ENCODE data around the gene PSMD1.
A peak's percentile ranks its signal among the peaks of the same experiment; 100 is the strongest.
"Not testable (repeated sequence)": the region's sequence is repeated elsewhere in the genome, so short reads cannot be mapped to it uniquely, and the experiment has no call there.

The PSMD1 gene

GRCh38 chr2:231181860-231182512, 125.3 kb downstream of the PSMD1 start:
- peak; percentile 66 for DNase-seq (ENCODE audit: low spot score)
- peak; percentile 80 for FAIRE-seq

- DNase-seq (ENCODE audit: low spot score) (no peak), FAIRE-seq (no peak)
These were observed 125.8 kb downstream of the PSMD1 start for GRCh38 chr2:231182513-231182899.

GRCh38 chr2:231183851-231184250, 127.2 kb downstream of the PSMD1 start:
- FAIRE-seq (no peak), DNase-seq (ENCODE audit: low spot score) (no peak)

DNA sequence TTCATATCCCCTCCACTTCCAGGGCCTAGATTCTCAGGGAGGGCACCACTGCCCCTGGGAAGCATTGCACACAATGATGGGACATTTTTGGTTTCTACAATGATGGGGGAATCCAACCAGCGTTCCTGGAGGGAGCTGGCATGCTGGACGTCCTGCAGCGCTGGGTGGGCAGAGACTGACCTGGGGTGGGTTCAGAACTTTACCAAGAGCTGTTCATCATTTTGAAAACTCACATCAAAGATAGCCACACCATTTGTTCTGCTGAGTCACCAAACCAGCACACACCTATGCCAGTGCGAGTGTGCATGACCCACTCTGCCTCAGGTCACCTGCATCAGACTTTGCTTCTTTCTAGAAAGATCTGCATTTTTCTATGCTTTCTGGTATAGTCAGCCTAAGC, 127.7 kb downstream of the PSMD1 start:
- no peak for FAIRE-seq
- no peak for DNase-seq (ENCODE audit: low spot score)

- FAIRE-seq (no peak), DNase-seq (ENCODE audit: low spot score) (no peak)
These were observed 128.5 kb downstream of the PSMD1 start for GRCh38 chr2:231185050-231185725.

- no peak for FAIRE-seq
These were observed 129.2 kb downstream of the PSMD1 start for GRCh38 chr2:231185886-231186285.

DNA sequence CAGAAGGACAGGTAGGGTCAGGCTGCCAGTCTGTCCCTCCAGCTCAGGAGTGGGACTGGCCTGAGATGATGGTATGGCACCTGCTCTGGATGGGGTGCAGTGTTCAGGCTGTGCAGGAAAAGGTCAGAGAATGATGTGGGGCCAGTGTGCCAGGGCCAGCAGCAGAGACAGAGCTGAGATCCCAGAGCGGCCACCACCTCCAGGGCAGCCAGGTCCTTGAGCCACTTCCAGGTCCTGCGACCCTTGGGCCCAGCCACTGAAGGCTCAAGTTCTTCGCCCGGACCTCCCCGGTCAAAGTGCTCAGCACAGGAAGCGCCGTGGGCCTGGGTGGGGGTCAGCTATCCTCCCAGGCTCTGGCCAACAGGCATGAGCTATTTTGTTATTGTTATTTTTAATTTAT, 129.7 kb downstream of the PSMD1 start:
- FAIRE-seq (no peak), DNase-seq (ENCODE audit: low spot score) (no peak)

More at GRCh38 chr2:231185886-231186285, 129.2 kb downstream of the PSMD1 start:
- DNase-seq (ENCODE audit: low spot score), result no peak

GRCh38 chr2:231187736-231188505, 131.3 kb downstream of the PSMD1 start:
- FAIRE-seq, result no peak
- DNase-seq (ENCODE audit: low spot score), result no peak

DNA sequence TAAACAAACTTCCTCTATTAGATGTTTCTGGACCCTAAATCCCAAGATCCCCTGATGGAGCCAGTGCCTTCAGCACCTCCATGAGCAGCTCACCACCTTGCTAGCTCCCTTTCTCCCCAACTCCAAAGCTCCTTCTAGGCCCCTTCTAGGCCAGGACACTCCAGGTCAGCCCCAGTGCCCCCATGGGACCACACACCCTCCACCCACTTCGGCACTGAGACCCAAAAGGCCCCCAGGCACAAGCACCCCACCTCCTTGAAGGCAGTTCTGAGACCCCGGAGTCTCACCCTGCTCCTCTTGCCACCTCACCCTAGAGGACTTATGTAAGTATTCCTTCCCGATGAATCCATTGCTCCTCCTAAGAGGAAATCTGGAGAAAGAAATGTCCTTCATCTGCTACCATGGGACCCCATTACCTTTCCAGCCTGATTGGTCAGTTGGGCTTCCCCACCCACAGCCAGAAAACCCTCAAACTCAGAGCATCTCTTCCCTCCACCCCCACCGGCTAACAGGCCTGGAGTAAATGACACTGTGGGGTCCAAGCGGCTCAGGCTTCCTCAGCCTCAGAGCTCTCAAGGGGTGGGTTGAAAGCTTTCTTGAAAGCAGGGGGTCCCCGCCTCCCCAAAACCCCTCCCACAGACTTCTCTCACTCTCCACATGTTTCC, 132.0 kb downstream of the PSMD1 start:
- DNase-seq (ENCODE audit: low spot score), result no peak
- FAIRE-seq, result no peak

DNA sequence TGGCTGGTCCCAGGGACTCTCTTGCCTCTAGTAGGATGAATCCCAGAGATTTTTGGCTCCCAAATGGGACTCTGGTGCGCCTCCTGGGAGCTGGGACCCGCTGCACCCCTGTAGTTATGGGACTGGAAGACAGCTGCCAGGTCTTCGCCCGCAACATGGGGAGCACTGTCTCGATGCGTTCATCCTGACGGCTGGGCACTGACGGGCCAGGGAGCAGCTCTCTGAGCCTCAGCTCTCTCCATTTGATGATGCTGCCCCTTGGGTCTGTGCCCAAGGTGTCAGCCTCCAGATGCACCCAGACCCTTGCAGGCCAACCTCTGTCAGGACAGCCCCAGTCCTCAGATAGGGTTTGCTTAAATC, 132.5 kb downstream of the PSMD1 start:
- FAIRE-seq, result no peak
- no peak for DNase-seq (ENCODE audit: low spot score)

GRCh38 chr2:231189571-231190495, 133.2 kb downstream of the PSMD1 start:
- DNase-seq (ENCODE audit: low spot score), result no peak
- FAIRE-seq, result no peak

GRCh38 chr2:231190531-231191197, 134.0 kb downstream of the PSMD1 start:
- no peak for FAIRE-seq
- DNase-seq (ENCODE audit: low spot score), result no peak

DNA sequence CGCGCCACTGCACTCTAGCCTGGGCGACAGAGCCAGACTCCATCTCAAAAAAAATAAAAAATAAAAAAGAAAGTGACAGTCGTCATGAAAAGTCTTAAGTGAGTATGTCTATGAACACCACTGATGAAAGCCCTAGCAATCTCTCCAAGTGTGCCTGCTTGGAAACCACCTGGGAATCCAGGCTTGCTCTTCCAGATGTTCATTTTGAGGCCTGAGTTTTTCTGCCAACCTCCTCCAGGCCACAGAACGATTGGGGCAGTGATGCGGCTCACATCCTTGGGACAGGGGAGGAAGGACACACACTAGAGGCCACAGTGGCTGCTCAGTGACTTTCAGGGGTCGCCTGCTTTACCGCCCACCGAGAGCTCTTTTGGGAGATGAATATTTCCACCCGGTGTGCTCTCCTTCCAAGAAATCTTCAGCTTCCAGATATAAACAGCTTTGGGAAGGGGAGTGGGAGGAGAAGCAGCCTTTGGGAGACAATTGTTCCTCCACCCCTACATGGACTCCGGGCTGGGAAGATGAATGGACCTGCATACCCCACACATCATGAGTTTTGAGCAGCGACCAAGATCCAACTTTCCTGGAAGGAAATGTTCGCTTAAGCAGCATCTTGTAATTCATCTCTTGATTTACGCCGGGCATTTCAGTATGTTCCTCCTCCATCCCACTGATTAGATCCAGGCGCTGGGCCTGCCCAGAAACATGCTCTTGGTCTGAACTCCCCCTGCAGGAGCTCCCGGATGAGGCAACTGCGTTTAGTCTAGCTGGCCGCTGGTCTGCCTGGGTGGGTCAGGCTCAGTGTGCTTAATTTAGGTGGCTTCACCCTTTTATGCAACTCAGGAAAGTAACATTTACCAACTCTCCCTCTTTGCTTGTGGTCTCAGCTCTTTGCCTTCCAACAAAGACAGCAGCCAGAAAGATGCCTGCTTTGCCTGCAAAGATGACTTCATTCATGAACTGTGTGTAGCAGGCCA, 135.5 kb downstream of the PSMD1 start:
- no peak for DNase-seq (ENCODE audit: low spot score)
- no peak for FAIRE-seq

DNA sequence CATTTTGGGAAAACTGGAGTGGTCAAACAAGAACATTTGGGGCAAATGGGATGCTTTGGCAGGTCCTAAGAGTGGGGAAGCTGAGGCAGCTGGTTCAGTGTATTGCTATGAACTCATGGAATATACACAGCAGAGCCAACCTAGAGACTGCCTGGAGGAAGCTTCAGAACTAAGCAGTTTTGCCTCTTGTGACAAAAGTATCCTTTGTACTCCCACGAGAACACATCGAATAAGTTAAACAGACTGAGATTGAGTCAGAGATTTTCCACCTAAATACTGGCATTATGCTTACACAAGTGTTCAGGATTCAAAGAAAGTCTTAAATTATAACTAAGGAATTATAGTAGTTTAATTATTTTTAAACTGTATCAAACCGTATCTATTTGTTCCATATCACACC, 136.5 kb downstream of the PSMD1 start:
- DNase-seq (ENCODE audit: low spot score) (no peak), FAIRE-seq (no peak)

GRCh38 chr2:231196592-231196991, 139.9 kb downstream of the PSMD1 start:
- DNase-seq (ENCODE audit: low spot score) (no peak), FAIRE-seq (no peak)

GRCh38 chr2:231197196-231197595, 140.5 kb downstream of the PSMD1 start:
- not testable (repeated sequence) for FAIRE-seq; DNase-seq (ENCODE audit: low spot score)

- FAIRE-seq (no peak), DNase-seq (ENCODE audit: low spot score) (no peak)
These were observed 141.1 kb downstream of the PSMD1 start for GRCh38 chr2:231197706-231198290.

DNA sequence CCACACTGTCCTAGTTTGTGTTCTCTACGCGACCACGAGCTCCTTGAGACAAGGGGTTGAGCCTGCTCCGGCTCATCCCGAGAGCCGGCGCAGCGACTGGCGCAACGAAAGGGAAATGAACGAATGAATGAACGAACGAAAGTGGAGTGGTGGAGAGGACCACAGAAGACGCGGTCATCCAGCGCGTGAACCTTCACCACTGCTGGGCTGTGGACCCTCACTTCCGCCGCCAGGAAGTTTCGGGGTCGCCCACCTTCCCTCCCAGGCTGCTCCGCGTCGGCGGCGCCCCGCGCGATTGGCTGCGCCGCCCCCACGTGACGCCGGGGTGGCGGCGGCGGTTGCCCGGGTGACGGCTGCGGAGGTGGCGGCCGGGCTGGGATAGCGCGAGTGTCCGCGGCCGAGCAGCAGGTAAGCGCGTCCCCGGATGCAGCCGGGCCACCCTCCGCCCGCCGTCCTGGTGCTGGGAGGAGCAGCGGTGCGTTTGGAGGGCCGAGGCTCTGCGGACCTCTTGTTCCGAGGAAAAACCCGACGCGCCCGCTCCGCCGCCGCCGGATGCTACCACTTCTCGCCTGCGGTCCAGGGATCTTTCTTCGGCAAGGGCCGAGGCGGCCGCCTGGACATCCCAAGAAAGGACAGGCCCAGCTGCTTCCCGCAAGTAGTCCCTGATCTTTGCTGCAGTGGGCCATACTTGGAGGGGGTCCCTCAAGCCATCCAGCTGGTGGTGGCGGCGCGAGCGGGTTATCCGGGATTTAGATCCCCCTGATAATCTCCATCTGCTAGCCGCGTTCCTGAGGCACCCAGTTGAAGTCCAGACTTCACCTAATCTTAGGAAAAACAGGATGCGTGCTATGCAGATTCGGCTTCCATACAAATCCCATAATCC, 141.9 kb downstream of the PSMD1 start, which contains the start of gene ARMC9:
Gene ARMC9 (plus strand): TSS at position 341 of the 883 bp plus-strand sequence. CDS start 7,608 bp downstream, outside the sequence.
- DNase-seq (ENCODE audit: low spot score) (peak; percentile 60), FAIRE-seq (no peak)

Measured in RCC 7860 (cell line).